D721Med (cell line): ENCODE data around the gene ZFYVE27.
A peak's percentile ranks its signal among the peaks of the same experiment; 100 is the strongest.

Experiments used
- DNase-seq: peaks from one replicate; pipeline ENCODE4 v3.0.0; 2011; ENCODE audit warnings: low spot score; ENCODE audit not compliant: insufficient read length
- FAIRE-seq: peaks from 2 replicates; lab custom pipeline; 2011; peaks lifted over from hg19 to GRCh38; lab: Jason Lieb, UNC
- TF ChIP-seq, protein P1 (sequence below): IDR thresholded peaks from 2 replicates; pipeline ENCODE4 v1.5.1; 2012; ENCODE audit warnings: mild to moderate bottlenecking, control low read depth; ENCODE audit not compliant: insufficient read depth; ENCODE audit errors: missing control alignments

Gene ZFYVE27

DNA sequence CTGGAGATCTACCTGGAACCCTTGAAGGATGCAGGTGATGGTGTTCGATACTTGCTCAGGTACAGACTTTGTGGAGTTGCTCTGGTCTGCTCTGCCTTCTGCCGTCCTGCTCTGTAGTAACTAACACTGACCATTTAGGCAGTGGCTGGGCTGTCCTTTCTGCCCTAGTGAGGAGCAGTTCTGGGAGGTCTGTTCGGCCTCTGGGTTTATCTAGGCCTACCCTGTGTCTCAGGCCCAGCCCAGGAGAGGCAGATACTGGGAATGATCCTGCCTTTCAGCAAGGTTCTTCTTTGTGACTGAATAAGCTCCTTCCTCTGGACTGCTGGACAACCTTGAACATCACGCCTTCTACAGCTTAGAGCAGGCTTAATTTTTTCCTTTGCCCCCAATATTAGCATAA lies 1.7 kb downstream of the ZFYVE27 start:
- DNase-seq: no peak
- TF ChIP-seq, protein P1, sequence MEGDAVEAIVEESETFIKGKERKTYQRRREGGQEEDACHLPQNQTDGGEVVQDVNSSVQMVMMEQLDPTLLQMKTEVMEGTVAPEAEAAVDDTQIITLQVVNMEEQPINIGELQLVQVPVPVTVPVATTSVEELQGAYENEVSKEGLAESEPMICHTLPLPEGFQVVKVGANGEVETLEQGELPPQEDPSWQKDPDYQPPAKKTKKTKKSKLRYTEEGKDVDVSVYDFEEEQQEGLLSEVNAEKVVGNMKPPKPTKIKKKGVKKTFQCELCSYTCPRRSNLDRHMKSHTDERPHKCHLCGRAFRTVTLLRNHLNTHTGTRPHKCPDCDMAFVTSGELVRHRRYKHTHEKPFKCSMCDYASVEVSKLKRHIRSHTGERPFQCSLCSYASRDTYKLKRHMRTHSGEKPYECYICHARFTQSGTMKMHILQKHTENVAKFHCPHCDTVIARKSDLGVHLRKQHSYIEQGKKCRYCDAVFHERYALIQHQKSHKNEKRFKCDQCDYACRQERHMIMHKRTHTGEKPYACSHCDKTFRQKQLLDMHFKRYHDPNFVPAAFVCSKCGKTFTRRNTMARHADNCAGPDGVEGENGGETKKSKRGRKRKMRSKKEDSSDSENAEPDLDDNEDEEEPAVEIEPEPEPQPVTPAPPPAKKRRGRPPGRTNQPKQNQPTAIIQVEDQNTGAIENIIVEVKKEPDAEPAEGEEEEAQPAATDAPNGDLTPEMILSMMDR: no peak
- FAIRE-seq: no peak

DNA sequence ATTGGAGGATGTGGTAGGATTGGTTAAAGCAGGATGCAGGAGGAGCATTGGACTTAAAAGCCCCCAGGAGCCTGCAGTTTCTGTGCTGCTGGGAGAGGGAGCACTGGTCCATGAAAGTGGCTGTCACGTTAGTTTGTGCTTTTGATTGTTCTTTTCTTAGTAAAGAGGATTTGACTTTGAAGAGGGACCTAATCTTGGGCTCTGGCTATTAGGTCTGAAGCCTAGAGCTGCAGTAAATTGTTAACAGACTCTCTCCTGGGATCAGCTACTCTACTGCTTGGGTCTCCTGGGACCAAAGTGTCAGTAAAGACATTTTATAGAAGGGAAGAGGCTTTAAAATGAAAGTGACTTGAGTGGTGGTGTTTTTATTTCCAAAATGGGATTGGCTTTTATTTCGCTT lies 3.7 kb downstream of the ZFYVE27 start:
- DNase-seq (no peak), FAIRE-seq (no peak)
- TF ChIP-seq, protein P1: peak; percentile 37

DNA sequence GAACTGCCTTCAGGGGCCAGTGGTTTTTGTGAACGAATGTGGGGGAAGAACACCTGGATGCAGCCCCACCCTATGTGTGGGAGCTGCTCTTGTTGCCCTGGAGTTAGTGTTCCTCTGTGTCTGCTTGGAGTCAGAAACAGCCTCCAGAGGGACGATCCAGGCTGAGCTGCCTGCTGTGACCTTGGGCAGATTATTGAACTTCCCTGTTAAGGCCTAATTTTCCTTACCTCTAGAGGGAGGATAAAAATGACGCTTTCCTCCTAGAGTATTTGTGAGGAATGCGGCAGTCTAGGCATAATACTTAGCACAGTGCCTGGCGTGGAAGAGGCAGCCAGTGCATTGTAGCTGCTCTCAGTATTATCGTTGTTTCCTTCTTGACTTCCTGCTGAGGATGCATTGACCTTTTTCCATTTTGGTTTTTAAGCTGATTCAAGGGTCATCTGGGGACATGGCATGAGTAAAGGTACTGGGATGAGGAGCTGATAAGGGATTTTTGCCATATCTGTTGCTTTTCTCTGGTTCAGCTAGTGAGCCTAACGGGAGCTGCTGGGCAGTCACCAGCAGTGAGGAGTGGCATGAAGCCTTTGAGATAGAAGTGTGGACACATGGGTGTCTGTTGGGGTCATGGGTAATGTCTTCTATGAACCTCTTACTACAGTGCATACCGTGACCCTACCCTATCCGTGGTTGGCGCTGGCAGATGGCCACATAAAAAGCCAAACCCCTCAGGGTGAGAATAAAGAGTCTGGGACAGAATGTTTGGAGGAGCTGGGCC lies 6.4 kb downstream of the ZFYVE27 start:
- TF ChIP-seq, protein P1: no peak
- DNase-seq (no peak), FAIRE-seq (no peak)

DNA sequence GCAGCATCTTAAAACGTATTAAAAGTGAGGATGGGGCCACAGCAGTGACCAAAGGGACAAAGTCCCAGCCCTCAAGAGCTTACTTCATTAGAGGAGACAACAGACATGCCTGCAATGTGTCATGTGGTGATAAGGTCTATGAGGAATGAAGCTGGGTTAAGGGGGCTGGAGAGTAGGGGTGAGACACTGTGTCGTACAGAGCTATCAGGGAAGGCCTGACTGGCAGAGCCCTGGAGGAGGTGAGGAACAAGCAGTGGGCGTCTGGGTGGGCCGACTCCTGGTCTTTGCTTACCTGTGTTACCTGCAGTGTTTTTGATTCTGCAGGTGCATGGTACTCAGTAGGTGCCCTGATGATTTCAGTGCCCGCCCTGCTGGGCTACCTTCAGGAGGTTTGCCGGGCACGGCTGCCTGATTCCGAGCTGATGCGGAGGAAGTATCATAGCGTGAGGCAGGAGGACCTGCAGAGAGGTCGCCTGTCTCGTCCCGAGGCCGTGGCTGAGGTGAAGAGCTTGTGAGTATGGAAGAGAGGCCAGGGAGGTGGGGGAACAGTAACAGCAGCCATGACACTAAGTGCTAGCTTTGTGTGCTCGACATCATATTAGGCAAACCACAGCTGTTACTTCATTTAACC lies 7.6 kb downstream of the ZFYVE27 start:
- no peak for FAIRE-seq
- TF ChIP-seq, protein P1: no peak
- DNase-seq: no peak

DNA sequence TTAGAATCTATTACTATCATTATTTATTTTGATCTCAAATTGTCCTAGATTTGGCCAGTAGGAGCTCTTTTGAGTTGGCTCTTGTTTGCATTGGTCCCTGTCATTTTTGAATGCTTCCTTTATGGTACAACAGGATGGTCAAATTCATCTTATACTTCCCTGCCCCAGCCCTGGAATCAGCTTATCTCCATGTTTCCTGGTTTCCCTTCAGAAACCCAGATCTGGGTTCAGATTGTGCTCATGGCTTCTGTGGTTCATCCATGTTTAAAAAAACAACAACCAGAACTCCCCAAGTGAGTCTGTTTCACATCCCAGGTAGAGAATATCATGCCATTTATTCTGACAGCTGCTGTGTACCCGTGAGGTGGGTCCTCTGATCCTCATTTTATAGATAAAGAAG lies 10.6 kb downstream of the ZFYVE27 start:
- FAIRE-seq (no peak), DNase-seq (no peak)
- TF ChIP-seq, protein P1: no peak

DNA sequence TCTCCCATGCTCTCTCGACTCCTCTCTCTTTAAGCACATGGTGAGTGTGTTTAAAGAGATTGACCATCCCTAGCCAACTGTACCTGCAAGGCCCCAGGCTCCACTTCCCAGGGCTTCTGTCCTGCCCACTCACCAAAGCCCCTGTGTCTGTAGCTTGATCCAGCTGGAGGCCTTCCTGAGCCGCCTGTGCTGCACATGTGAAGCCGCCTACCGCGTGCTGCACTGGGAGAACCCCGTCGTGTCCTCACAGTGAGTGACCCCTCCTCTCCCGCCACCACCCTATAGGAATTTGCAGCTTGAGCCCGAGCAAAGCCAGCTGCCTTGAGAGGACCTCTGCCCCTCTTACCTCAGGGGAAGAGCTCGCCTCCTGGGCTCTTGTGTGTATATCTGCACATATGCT lies 11.2 kb downstream of the ZFYVE27 start:
- TF ChIP-seq, protein P1: no peak
- DNase-seq: no peak
- no peak for FAIRE-seq

DNA sequence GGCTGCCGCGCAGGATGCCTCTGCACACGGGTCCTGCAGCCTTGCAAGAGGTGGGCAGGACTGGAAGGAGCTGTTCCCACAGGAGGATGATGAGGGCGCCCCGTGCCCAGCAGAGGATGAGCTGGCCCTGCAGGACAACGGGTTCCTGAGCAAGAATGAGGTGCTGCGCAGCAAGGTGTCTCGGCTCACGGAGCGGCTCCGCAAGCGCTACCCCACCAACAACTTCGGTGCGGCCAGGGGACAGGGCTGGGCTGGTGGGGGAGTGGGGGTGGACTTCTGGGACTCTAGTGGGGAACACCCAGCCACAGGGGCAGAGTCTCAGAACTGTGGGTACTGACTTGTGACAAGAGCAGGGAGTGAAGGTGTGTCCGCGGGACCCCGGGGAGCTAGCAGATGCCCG lies 16.0 kb downstream of the ZFYVE27 start:
- TF ChIP-seq, protein P1: no peak
- FAIRE-seq (no peak), DNase-seq (no peak)
